Stimulated activated CD4-positive, alpha-beta T cell treated with anti-CD3 and anti-CD28 coated beads, Interleukin-4, amount 100 ng/mL, for 1 hour (primary cell): Measurements from ENCODE around the gene BASP1.
"Not testable (repeated sequence)": the region's sequence is repeated elsewhere in the genome, so short reads cannot be mapped to it uniquely, and the experiment has no call there.

ENCODE experiments used
- DNase-seq: peaks from one replicate; pipeline ENCODE4 v3.0.0-alpha.2; 2020

BASP1 gene

GRCh38 chr5:17257705-17258273 lies 40.4 kb downstream of the BASP1 start:
- no peak for DNase-seq

DNA sequence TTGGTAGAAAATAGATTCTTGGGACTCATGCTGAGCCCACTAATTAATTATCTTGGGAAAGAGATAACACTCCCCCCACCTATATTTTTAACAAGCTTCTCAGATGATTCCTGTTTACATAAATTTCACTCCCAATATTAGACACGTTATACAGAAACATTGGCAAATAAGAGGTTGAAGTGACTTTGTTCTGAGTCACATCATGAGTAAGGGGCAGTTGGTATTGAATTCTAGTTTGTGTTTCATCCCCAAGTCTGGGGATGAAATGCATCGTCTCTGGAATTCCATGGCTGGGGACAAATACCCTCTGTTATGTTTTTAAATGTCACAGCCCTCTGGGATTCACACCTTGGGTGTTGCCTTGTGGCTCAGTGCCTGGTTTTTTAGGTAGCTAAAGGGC lies 41.0 kb downstream of the BASP1 start:
- no peak for DNase-seq

DNA sequence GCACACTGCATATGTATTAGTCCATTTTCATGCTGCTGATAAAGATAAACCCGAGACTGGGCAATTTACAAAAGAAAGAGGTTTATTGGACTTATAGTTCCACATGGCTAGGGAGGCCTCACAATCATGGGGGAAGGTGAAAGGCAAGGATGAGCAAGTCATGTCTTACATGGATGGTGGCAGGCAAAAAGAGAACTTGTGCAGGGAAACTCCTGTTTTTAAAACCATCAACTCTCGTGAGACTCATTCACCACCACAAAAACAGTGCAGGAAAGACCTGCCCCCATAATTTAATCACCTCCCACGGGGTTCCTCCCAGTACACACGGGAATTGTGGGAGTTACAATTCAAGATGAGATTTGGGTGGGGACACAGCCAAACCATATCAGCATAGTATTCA lies 41.6 kb downstream of the BASP1 start:
- DNase-seq: not testable (repeated sequence)

- DNase-seq: no peak
Measured at GRCh38 chr5:17259630-17260257, 42.3 kb downstream of the BASP1 start.

- no peak for DNase-seq
Measured at GRCh38 chr5:17260549-17260948, 43.1 kb downstream of the BASP1 start.

- DNase-seq: no peak
Measured at GRCh38 chr5:17261075-17261474, 43.6 kb downstream of the BASP1 start.

- DNase-seq: no peak
Measured at GRCh38 chr5:17265041-17265440, 47.6 kb downstream of the BASP1 start.

- no peak for DNase-seq
Measured at GRCh38 chr5:17267106-17267505, 49.7 kb downstream of the BASP1 start.

DNA sequence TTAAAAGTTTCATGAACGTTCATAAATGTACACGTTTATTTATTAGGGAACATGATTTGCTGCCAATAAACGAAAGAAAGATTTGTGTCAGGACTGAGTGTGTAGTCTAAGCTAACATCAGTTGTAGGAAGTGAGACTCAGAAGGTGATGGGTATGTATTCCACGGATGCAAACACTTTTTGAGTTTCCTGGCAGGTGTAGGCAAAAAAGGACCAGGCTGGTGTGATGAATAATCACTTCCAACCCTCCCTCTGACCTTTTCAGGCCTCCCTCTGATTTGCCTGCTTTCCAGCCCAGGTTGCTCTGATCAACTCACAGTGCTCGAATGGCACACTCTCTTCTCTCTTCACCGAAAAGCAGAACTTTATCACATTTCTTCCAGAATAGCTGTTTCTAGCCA lies 51.8 kb downstream of the BASP1 start:
- DNase-seq: no peak

GRCh38 chr5:17272111-17272510 lies 54.7 kb downstream of the BASP1 start:
- no peak for DNase-seq

DNA sequence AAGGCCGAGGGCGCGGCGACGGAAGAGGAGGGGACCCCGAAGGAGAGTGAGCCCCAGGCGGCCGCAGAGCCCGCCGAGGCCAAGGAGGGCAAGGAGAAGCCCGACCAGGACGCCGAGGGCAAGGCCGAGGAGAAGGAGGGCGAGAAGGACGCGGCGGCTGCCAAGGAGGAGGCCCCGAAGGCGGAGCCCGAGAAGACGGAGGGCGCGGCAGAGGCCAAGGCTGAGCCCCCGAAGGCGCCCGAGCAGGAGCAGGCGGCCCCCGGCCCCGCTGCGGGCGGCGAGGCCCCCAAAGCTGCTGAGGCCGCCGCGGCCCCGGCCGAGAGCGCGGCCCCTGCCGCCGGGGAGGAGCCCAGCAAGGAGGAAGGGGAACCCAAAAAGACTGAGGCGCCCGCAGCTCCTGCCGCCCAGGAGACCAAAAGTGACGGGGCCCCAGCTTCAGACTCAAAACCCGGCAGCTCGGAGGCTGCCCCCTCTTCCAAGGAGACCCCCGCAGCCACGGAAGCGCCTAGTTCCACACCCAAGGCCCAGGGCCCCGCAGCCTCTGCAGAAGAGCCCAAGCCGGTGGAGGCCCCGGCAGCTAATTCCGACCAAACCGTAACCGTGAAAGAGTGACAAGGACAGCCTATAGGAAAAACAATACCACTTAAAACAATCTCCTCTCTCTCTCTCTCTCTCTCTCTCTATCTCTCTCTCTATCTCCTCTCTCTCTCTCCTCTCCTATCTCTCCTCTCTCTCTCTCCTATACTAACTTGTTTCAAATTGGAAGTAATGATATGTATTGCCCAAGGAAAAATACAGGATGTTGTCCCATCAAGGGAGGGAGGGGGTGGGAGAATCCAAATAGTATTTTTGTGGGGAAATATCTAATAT lies 58.1 kb downstream of the BASP1 start:
- no peak for DNase-seq

- DNase-seq: no peak
Measured at GRCh38 chr5:17276445-17276844, 59.0 kb downstream of the BASP1 start.

- DNase-seq: no peak
Measured at GRCh38 chr5:17277907-17278306, 60.5 kb downstream of the BASP1 start.

DNA sequence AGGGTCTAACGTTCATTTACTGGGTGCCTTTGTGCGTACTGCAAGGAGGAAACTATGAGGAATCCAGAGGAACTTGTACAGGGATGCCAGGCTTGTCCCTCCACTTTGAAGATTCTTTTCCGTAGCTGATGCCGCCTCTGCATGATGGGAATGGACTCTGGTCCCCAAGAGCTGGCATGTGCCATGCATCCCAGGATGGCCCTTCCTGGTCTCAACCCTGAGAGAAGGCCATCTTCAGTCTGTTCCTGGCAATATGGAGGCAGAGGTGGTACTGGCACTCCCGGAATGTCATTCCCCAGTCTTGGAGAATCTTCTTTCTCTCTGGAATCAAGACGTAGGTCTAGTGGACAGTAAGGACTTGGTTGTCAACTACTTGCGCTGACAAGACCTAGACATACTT lies 61.5 kb downstream of the BASP1 start:
- no peak for DNase-seq

DNA sequence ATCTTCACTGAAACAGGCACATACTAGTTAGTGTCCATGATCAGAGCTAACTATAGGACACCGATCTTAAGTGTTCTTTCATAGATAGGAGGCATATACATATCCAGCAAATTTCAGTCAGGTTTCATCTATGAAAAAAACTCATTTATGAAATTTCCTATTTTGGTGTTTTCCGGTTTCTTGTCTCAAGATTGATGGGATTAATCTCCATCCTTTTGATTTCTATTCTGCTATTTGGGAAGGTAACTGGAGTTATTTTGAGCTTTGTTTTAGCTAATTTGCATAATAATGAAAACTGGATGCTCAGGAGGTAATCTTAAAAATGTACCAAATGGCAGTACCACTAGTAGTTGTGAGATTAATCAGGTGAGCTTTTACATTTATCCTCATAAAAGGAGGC lies 62.1 kb downstream of the BASP1 start:
- no peak for DNase-seq

DNA sequence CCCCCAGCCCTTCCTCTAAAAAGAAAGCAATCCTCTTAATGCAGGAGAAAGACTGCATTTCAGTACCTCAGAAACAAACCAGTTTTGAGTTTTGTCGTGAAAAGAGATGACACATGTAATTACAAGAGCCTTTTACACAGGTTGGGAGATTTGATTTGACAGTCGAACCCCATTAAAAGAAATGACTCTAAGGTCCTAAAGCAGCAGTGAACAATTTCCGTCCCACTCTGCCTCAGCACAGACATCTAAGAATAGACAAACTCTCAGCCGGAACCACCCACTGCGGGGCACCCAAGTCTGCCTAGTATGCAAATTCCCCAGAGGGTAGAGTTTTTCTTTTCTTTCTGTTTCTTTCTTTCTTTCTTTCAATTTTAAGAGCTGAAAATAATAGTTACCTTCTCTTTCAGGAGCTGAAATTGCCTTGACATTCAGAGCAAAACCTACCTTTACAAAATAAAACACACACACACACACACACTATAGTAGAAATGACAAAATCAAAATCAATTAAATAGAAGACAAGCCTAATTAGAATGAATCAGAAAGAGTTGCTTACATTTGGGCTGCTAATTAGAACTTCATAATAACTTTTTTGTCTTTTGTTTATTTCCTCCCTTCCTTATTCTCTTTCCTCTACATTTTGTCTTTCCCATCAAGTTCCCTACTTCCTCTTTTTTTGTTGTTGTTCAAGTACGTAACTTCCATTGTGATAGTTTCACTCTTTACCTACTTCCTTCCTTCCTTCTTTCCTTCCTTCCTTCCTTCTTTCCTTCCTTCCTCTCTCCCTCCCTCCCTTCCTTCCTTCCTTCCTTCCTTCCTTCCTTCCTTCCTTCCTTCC lies 65.1 kb downstream of the BASP1 start:
- DNase-seq: no peak

DNA sequence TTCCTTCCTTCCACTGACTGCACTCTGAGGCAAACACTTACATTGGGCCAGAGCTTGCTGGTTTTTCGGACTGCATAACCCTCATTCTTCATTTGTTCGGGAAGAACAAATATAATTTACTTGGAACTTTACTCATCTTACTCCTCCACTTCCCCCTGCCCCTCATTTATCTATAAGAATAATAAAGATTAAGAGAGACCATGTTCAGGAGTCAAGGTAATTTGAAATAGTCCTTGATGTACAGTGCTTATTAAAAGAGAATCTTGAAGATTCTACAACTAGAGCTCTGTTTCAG lies 65.6 kb downstream of the BASP1 start:
- DNase-seq: no peak

- DNase-seq: no peak
Measured at GRCh38 chr5:17287501-17288155, 70.2 kb downstream of the BASP1 start.

GRCh38 chr5:17288570-17288969 lies 71.1 kb downstream of the BASP1 start:
- no peak for DNase-seq

- no peak for DNase-seq
Measured at GRCh38 chr5:17289681-17290539, 72.5 kb downstream of the BASP1 start.

GRCh38 chr5:17290540-17290974 lies 73.1 kb downstream of the BASP1 start:
- no peak for DNase-seq
